GM18526 (cell line): Measurements from ENCODE around the gene HBS1L.

Experiments used
- POLR2A ChIP-seq: IDR thresholded peaks from 3 replicates; pipeline ENCODE4 v1.6.1; 2011; ENCODE audit not compliant: insufficient read length; ENCODE audit errors: extremely low read depth

The HBS1L gene

GRCh38 chr6:135086414-135086764, 31.8 kb upstream of the HBS1L start:
- no peak for TF ChIP-seq POLR2A

GRCh38 chr6:135085700-135086413, 31.2 kb upstream of the HBS1L start:
- TF ChIP-seq POLR2A = no peak

GRCh38 chr6:135084916-135085269, 30.3 kb upstream of the HBS1L start:
- TF ChIP-seq POLR2A = no peak

GRCh38 chr6:135084001-135084915, 29.6 kb upstream of the HBS1L start:
- no peak for TF ChIP-seq POLR2A

- no peak for TF ChIP-seq POLR2A
These were observed 27.3 kb upstream of the HBS1L start for GRCh38 chr6:135081966-135082365.

GRCh38 chr6:135075018-135075417, 20.4 kb upstream of the HBS1L start:
- no peak for TF ChIP-seq POLR2A

- no peak for TF ChIP-seq POLR2A
These were observed 19.3 kb upstream of the HBS1L start for GRCh38 chr6:135073756-135074393.

GRCh38 chr6:135073217-135073616, 18.6 kb upstream of the HBS1L start:
- TF ChIP-seq POLR2A = no peak

- no peak for TF ChIP-seq POLR2A
These were observed 18.1 kb upstream of the HBS1L start for GRCh38 chr6:135072753-135073152.

- no peak for TF ChIP-seq POLR2A
These were observed 16.9 kb upstream of the HBS1L start for GRCh38 chr6:135071541-135071940.

- TF ChIP-seq POLR2A = no peak
These were observed 13.3 kb upstream of the HBS1L start for GRCh38 chr6:135067911-135068310.

GRCh38 chr6:135066806-135067205, 12.2 kb upstream of the HBS1L start:
- TF ChIP-seq POLR2A = no peak

- no peak for TF ChIP-seq POLR2A
These were observed 11.8 kb upstream of the HBS1L start for GRCh38 chr6:135066397-135066796.

GRCh38 chr6:135064586-135064985, 10.0 kb upstream of the HBS1L start:
- no peak for TF ChIP-seq POLR2A

GRCh38 chr6:135063926-135064325, 9.3 kb upstream of the HBS1L start:
- TF ChIP-seq POLR2A = no peak

- no peak for TF ChIP-seq POLR2A
These were observed 8.1 kb upstream of the HBS1L start for GRCh38 chr6:135062735-135063134.
